Lung (tissue), 12 donors: ENCODE results near the gene TF. TPM values are rescaled to one million over a fixed set of nuclear protein-coding genes. Genes with fewer than 3 reads are reported as not detected.
"Not testable (repeated sequence)": the region's sequence is repeated elsewhere in the genome, so short reads cannot be mapped to it uniquely, and the experiment has no call there.

Experiments used
- ATAC-seq: fragments of 200-7000 bp; cut with Tn5 transposase; one replicate; pipeline ENCODE4 v1.9.1; 2020; ENCODE audit warnings: moderate number of reproducible peaks; ENCODE audit not compliant: insufficient read depth, low FRiP score
- DNase-seq, 3 donors: peaks; one replicate each; pipeline ENCODE4 v3.0.0-alpha.2; 2013 to 2017
- H3K27ac ChIP-seq, 2 donors: one replicate each; pipeline ENCODE4 v1.5.1; 2013; ENCODE audit warnings: mild to moderate bottlenecking in 2 of 2, moderate library complexity in 2 of 2, control low read depth in 1 of 2, inconsistent platforms in 1 of 2, low read depth in 1 of 2, low read length in 1 of 2
- H3K27me3 ChIP-seq, 3 donors: one replicate each; pipeline ENCODE4 v1.5.1; 2013; ENCODE audit warnings: low read length in 2 of 3; ENCODE audit not compliant: control insufficient read depth in 3 of 3, insufficient read depth in 3 of 3
- H3K36me3 ChIP-seq, 4 donors: one replicate each; pipeline ENCODE4 v1.5.1; 2013; ENCODE audit warnings: low read length in 4 of 4, mild to moderate bottlenecking in 1 of 4, moderate library complexity in 1 of 4; ENCODE audit not compliant: control insufficient read depth in 4 of 4, insufficient read depth in 4 of 4
- H3K4me1 ChIP-seq, 5 donors: one replicate each; pipeline ENCODE4 v1.5.1; 2013; ENCODE audit warnings: low read length in 5 of 5, mild to moderate bottlenecking in 2 of 5, moderate library complexity in 1 of 5; ENCODE audit not compliant: control insufficient read depth in 5 of 5, insufficient read depth in 5 of 5
- H3K4me3 ChIP-seq: one replicate; pipeline ENCODE4 v1.5.1; 2013; ENCODE audit warnings: mild to moderate bottlenecking, control low read depth, moderate library complexity
- H3K9ac ChIP-seq, 2 donors: one replicate each; pipeline ENCODE4 v1.5.1; 2013; ENCODE audit warnings: low read length in 2 of 2, control low read depth in 1 of 2; ENCODE audit not compliant: insufficient read depth in 1 of 2
- H3K9me3 ChIP-seq, 4 donors: one replicate each; pipeline ENCODE4 v1.5.1; 2013; ENCODE audit warnings: low read length in 3 of 4, mild to moderate bottlenecking in 1 of 4, moderate library complexity in 1 of 4; ENCODE audit not compliant: control insufficient read depth in 4 of 4, insufficient read depth in 3 of 4
- WGBS, 2 donors: extraction: QIAGEN DNeasy Blood & Tissue Kit; methylation state at CpG; one replicate each; pipeline ENCODE4 v1.1.7; 2013; 5-methylcytosine and 5-hydroxymethylcytosine counted together
- polyA plus RNA-seq, 2 donors: library from polyadenylated mRNA; stranded (reverse); fragments of 200-250 nt; gene quantifications; one replicate each; pipeline ENCODE4 v1.2.1, GENCODE V29; 2013
- total RNA-seq, 2 donors: library from RNA; depleted of rRNA in 1 of 2; stranded (reverse); fragments of >200 nt in 1 of 2; gene quantifications; one replicate each; pipeline ENCODE4 v1.2.1, GENCODE V29; 2014 to 2021
- TF ChIP-seq, protein P1 (sequence below): IDR thresholded peaks from 2 replicates; pipeline ENCODE4 v1.5.1; 2012; ENCODE audit warnings: mild to moderate bottlenecking; ENCODE audit errors: control extremely low read depth, extremely low read depth
- donor health status: control.
- donor health status: control.
- donor health status: Bipolar disorder and iron deficiency.
- donor health status: healthy.
- donor health status: DM: yes; HTN: yes; CAD: no.

Gene TF
- total and polyA plus RNA-seq, 4 donors = 0.59 to 36.1 (median 15.7) TPM

DNA sequence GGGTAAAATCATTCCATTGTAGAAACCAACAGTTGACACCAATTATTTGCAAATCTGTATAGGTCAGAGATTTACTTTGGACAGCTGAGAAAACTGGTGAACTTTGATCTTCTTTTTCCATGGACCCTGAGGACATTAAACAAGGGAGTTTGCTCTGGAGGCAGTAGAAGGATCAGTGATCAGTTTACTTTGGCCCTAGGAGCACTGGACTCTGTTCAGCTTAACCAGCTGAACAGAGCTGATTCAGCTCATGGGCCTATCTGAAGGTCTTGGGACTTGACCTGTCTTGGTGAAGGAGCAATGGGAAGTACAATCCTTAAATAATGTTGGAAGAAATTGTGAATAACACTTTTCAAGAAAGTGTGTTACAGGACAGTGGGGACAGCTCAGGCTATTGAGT lies 15.2 kb upstream of the TF start:
- H3K9ac ChIP-seq = no peak overlapping the region
- H3K36me3 ChIP-seq = no peaks in the 10 kb centered on the region
- H3K9me3 ChIP-seq = peaks cover 0 to 6% (median 0%) of the 10 kb centered on the region in 4 donors
- no peaks in the 10 kb centered on the region for H3K27me3 ChIP-seq
- ATAC-seq (no peak), DNase-seq (no peak)
- H3K4me1 ChIP-seq = no peaks in the 10 kb centered on the region
- H3K4me3 ChIP-seq = no peak overlapping the region
- H3K27ac ChIP-seq = no peak overlapping the region
- TF ChIP-seq, protein P1, sequence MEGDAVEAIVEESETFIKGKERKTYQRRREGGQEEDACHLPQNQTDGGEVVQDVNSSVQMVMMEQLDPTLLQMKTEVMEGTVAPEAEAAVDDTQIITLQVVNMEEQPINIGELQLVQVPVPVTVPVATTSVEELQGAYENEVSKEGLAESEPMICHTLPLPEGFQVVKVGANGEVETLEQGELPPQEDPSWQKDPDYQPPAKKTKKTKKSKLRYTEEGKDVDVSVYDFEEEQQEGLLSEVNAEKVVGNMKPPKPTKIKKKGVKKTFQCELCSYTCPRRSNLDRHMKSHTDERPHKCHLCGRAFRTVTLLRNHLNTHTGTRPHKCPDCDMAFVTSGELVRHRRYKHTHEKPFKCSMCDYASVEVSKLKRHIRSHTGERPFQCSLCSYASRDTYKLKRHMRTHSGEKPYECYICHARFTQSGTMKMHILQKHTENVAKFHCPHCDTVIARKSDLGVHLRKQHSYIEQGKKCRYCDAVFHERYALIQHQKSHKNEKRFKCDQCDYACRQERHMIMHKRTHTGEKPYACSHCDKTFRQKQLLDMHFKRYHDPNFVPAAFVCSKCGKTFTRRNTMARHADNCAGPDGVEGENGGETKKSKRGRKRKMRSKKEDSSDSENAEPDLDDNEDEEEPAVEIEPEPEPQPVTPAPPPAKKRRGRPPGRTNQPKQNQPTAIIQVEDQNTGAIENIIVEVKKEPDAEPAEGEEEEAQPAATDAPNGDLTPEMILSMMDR = no peak

DNA sequence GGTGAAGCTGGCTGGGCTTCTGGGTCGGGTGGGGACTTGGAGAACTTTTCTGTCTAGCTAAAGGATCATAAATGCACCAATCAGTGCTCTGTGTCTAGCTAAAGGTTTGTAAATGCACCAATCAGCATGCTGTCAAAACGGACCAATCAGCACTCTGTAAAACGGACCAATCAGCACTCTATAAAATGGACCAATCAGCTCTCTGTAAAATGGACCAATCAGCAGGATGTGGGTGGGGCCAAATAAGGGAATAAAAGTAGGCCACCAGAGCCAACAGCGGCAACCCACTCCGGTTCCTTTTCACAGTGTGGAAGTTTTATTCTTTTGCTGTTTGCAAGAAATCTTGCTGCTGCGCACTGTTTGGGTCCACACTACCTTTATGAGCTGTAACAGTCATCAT lies 14.0 kb upstream of the TF start:
- H3K9ac ChIP-seq, H3K4me3 ChIP-seq, ATAC-seq, H3K4me1 ChIP-seq, DNase-seq, H3K27ac ChIP-seq, H3K27me3 ChIP-seq, H3K9me3 ChIP-seq, H3K36me3 ChIP-seq: not testable (repeated sequence)
- WGBS, 2 donors = 74 to 95% methylated on average over 6 of the region's 6 CpGs

DNA sequence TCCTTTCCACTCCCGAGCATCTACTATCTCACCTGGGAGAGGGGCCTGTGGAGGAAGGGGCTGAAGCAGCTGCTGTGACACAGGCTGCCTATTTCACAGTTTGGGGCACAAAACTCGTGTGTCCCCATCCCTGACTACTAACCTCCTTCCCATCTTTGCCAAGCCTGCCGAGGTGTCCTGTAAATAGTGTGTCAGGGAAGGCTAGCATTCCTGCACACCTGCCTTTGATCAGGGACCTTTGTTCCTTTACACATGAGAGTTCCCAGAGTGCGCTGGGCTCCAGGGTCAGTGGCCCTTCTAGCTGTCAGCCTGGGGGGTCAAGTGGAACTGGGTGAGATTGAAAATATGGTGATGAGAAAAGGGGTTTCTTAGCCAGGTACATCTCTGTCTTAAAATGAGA lies 13.0 kb upstream of the TF start:
- no peaks in the 10 kb centered on the region for H3K36me3 ChIP-seq
- TF ChIP-seq, protein P1 = no peak
- no peak overlapping the region for H3K9ac ChIP-seq
- WGBS, 2 donors = 73 to 77% methylated on average over 4 of the region's 4 CpGs
- no peak for ATAC-seq
- no peaks in the 10 kb centered on the region for H3K4me1 ChIP-seq
- H3K27me3 ChIP-seq = no peaks in the 10 kb centered on the region
- H3K4me3 ChIP-seq = no peak overlapping the region
- H3K9me3 ChIP-seq = peaks cover 0 to 6% (median 0%) of the 10 kb centered on the region in 4 donors
- no peak for DNase-seq
- no peak overlapping the region for H3K27ac ChIP-seq

DNA sequence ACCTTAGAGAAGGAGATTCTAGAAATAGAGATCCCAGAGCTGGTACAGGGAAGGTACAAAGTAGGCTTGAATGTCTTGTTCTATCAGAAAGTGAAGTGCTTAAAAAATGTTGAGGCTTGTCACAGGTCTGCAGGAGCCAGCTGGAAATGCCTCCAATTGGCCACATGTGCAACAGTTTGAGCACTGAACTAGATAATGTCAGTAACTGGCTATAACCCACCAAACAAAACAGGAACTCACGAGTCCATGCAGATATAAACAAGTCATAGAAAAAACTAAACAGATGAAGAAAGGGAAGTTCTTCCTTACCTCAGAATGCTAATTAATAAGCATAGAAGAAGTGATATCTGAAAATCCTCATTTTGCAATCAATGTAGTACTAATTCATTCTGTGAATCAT lies 11.9 kb upstream of the TF start:
- no peak overlapping the region for H3K4me3 ChIP-seq
- H3K27me3 ChIP-seq = no peaks in the 10 kb centered on the region
- no peak overlapping the region for H3K9ac ChIP-seq
- peaks cover 0 to 6% (median 0%) of the 10 kb centered on the region in 4 donors for H3K9me3 ChIP-seq
- no peak overlapping the region for H3K27ac ChIP-seq
- H3K4me1 ChIP-seq = no peaks in the 10 kb centered on the region
- DNase-seq (no peak), ATAC-seq (no peak)
- no peaks in the 10 kb centered on the region for H3K36me3 ChIP-seq
- 30 to 47% methylated on average over 1 of the region's 1 CpG for WGBS, 2 donors
- TF ChIP-seq, protein P1 = no peak
